H1 (cell line): ENCODE results near the gene CENPO. TPM values are rescaled to one million over a fixed set of nuclear protein-coding genes. Genes with fewer than 3 reads are reported as not detected.
A peak's percentile ranks its signal among the peaks of the same experiment; 100 is the strongest.

Experiments used
- CTCF ChIA-PET: fragments of 300-600 bp; sonication (Branson Sonifier 250); formaldehyde crosslinking; loops from one replicate; lab custom pipeline; 2021; ENCODE audit not compliant: partially characterized antibody; lab: Charles Lee
- POLR2A ChIA-PET: fragments of 300-600 bp; sonication (Branson Sonifier 250); formaldehyde crosslinking; loops from one replicate; lab custom pipeline; 2021; ENCODE audit warnings: inconsistent platforms; ENCODE audit not compliant: partially characterized antibody; lab: Charles Lee
- DNase-seq, 2 experiments: peaks; one replicate each; pipeline versions ENCODE4 v3.0.0 to v3.0.0-alpha.2; 2010 to 2022; ENCODE audit warnings: low spot score in 2 of 2, low read depth in 1 of 2, mixed read lengths in 1 of 2
- FAIRE-seq: peaks from 2 replicates; lab custom pipeline; 2011; peaks lifted over from hg19 to GRCh38; lab: Jason Lieb, UNC
- H2AFZ ChIP-seq: 2 replicates; pipeline ENCODE4 v1.8.1; 2012; ENCODE audit warnings: low read length, inconsistent platforms
- H2AK5ac ChIP-seq: 2 replicates; pipeline ENCODE4 v1.6.1; 2013; ENCODE audit warnings: low read depth, low read length
- H2BK120ac ChIP-seq: replicated peaks from 2 replicates; pipeline ENCODE3; 2013; ENCODE audit warnings: low read depth, low read length, inconsistent platforms
- H2BK12ac ChIP-seq: 2 replicates; pipeline ENCODE4 v1.6.1; 2013; ENCODE audit warnings: low read depth, low read length
- H2BK15ac ChIP-seq: 2 replicates; pipeline ENCODE4 v1.6.1; 2013; ENCODE audit warnings: low read length
- H2BK20ac ChIP-seq: 2 replicates; pipeline ENCODE4 v1.6.1; 2013; ENCODE audit warnings: low read length
- H2BK5ac ChIP-seq: 2 replicates; pipeline ENCODE4 v1.6.1; 2013; ENCODE audit warnings: low read depth, low read length
- H3K14ac ChIP-seq: 2 replicates; pipeline ENCODE4 v1.6.1; 2013; ENCODE audit warnings: inconsistent platforms; ENCODE audit not compliant: insufficient read length
- H3K18ac ChIP-seq: 2 replicates; pipeline ENCODE4 v1.6.1; 2013; ENCODE audit warnings: low read length; ENCODE audit errors: extremely low read depth
- H3K23ac ChIP-seq: 2 replicates; pipeline ENCODE4 v1.6.1; 2013; ENCODE audit warnings: inconsistent platforms; ENCODE audit not compliant: insufficient read length
- H3K23me2 ChIP-seq: 2 replicates; pipeline ENCODE4 v1.6.1; 2013; ENCODE audit warnings: low read depth, low read length
- H3K27ac ChIP-seq: 2 replicates; pipeline ENCODE4 v1.6.1; 2011; ENCODE audit warnings: low read depth, low read length, inconsistent platforms
- H3K27me3 ChIP-seq, 4 experiments: replicated peaks in 1 of 4; 1 replicate in 1 of 4; 2 replicates in 3 of 4; pipeline versions ENCODE4 v1.6.1 to v1.8.1; 2011 to 2013; ENCODE audit warnings: low read length in 3 of 4, mild to moderate bottlenecking in 3 of 4, inconsistent platforms in 2 of 4, mixed read lengths in 2 of 4, moderate library complexity in 1 of 4; ENCODE audit not compliant: control insufficient read depth in 3 of 4, insufficient read depth in 3 of 4; ENCODE audit errors: extremely low read depth in 1 of 4
- H3K36me3 ChIP-seq, 4 experiments: 2 replicates each; pipeline versions ENCODE4 v1.6.1 to v1.8.1; 2011 to 2013; ENCODE audit warnings: mild to moderate bottlenecking in 4 of 4, low read length in 3 of 4, moderate library complexity in 2 of 4, control low read depth in 1 of 4, inconsistent platforms in 1 of 4; ENCODE audit not compliant: insufficient read depth in 4 of 4, control insufficient read depth in 2 of 4
- H3K4ac ChIP-seq: replicated peaks from 2 replicates; pipeline ENCODE3; 2013; ENCODE audit warnings: low read length, low read depth, mixed read lengths, inconsistent platforms; ENCODE audit not compliant: insufficient read length
- H3K4me1 ChIP-seq, 4 experiments: replicated peaks in 1 of 4; 1 replicate in 1 of 4; 2 replicates in 3 of 4; pipeline versions ENCODE4 v1.6.1 to v1.8.1; 2011 to 2013; ENCODE audit warnings: low read length in 3 of 4, inconsistent platforms in 2 of 4, mixed read lengths in 1 of 4; ENCODE audit not compliant: insufficient read depth in 4 of 4, control insufficient read depth in 3 of 4
- H3K4me2 ChIP-seq, 2 experiments: 2 replicates each; pipeline versions ENCODE4 v1.6.1 to v1.8.1; 2011 to 2013; ENCODE audit warnings: low read depth in 2 of 2, low read length in 2 of 2, control low read depth in 1 of 2, inconsistent platforms in 1 of 2, mild to moderate bottlenecking in 1 of 2; ENCODE audit not compliant: insufficient read depth in 1 of 2
- H3K4me3 ChIP-seq, 4 experiments: fragments of 200-600, 300-600 bp in 1 of 4; sonication (generic), shearing (Covaris generic), sonication (Bioruptor Twin) in 1 of 4; 2 replicates each; pipeline versions ENCODE4 v1.5.1 to v1.8.1; 2011 to 2016; ENCODE audit warnings: low read length in 4 of 4, low read depth in 3 of 4, control low read depth in 2 of 4, inconsistent platforms in 2 of 4, mild to moderate bottlenecking in 2 of 4, mixed read lengths in 1 of 4, moderate library complexity in 1 of 4; ENCODE audit not compliant: insufficient read depth in 2 of 4; ENCODE audit errors: extremely low read depth in 1 of 4
- H3K56ac ChIP-seq: replicated peaks from 2 replicates; pipeline ENCODE3; 2013; ENCODE audit warnings: low read depth, mild to moderate bottlenecking, mixed read lengths, low read length, inconsistent platforms; ENCODE audit not compliant: insufficient read length
- H3K79me1 ChIP-seq: 2 replicates; pipeline ENCODE4 v1.6.1; 2013; ENCODE audit warnings: low read depth, low read length, control low read depth
- H3K79me2 ChIP-seq, 2 experiments: 2 replicates each; pipeline versions ENCODE4 v1.6.1 to v1.8.1; 2012 to 2013; ENCODE audit warnings: low read length in 2 of 2, mild to moderate bottlenecking in 2 of 2, inconsistent platforms in 1 of 2; ENCODE audit not compliant: insufficient read depth in 2 of 2, control insufficient read depth in 1 of 2
- H3K9ac ChIP-seq, 4 experiments: replicated peaks in 1 of 4; 1 replicate in 1 of 4; 2 replicates in 3 of 4; pipeline versions ENCODE4 v1.6.1 to v1.8.1; 2011 to 2013; ENCODE audit warnings: low read depth in 3 of 4, low read length in 3 of 4, control low read depth in 2 of 4, mild to moderate bottlenecking in 2 of 4, moderate library complexity in 2 of 4, inconsistent platforms in 1 of 4; ENCODE audit errors: extremely low read depth in 1 of 4
- H3K9me3 ChIP-seq, 2 experiments: 2 replicates each; pipeline versions ENCODE4 v1.6.1 to v1.8.1; 2012 to 2013; ENCODE audit warnings: mild to moderate bottlenecking in 2 of 2, moderate library complexity in 2 of 2, control low read depth in 1 of 2, inconsistent platforms in 1 of 2, low read depth in 1 of 2, low read length in 1 of 2, mixed read lengths in 1 of 2; ENCODE audit not compliant: insufficient read depth in 2 of 2
- H4K20me1 ChIP-seq, 2 experiments: replicated peaks in 1 of 2; 2 replicates each; pipeline versions ENCODE3 to v1.8.1; 2011 to 2013; ENCODE audit warnings: inconsistent platforms in 2 of 2, low read length in 2 of 2, mild to moderate bottlenecking in 1 of 2; ENCODE audit not compliant: insufficient read depth in 2 of 2, control insufficient read depth in 1 of 2
- H4K5ac ChIP-seq: 2 replicates; pipeline ENCODE4 v1.6.1; 2013; ENCODE audit warnings: low read length, low read depth, mixed read lengths, inconsistent platforms; ENCODE audit not compliant: insufficient read length
- H4K8ac ChIP-seq: 2 replicates; pipeline ENCODE4 v1.8.0; 2013; ENCODE audit warnings: mild to moderate bottlenecking, moderate library complexity, low read length, inconsistent platforms; ENCODE audit not compliant: insufficient read depth; ENCODE audit errors: extremely low read depth
- H4K91ac ChIP-seq: replicated peaks from 2 replicates; pipeline ENCODE3; 2013; ENCODE audit warnings: low read length, mixed read lengths, inconsistent platforms; ENCODE audit not compliant: insufficient read length
- BCL11A ChIP-seq, 2 experiments: IDR thresholded peaks; one replicate each; pipeline ENCODE4 v1.6.1; 2011; ENCODE audit warnings: low read depth in 2 of 2, low read length in 2 of 2, mild to moderate bottlenecking in 2 of 2
- BRCA1 ChIP-seq: IDR thresholded peaks from 2 replicates; pipeline ENCODE4 v1.6.1; 2012; ENCODE audit warnings: low read depth, low read length, improper control_type of control experiment
- CHD2 ChIP-seq: IDR thresholded peaks from 2 replicates; pipeline ENCODE4 v1.6.1; 2012; ENCODE audit warnings: low read length, improper control_type of control experiment
- EZH2 ChIP-seq: fragments of 200-600 bp; sonication (generic); IDR thresholded peaks from 2 replicates; pipeline ENCODE4 v1.7.1; 2012; ENCODE audit warnings: low read depth, mild to moderate bottlenecking, moderate library complexity, low read length, inconsistent platforms; ENCODE audit not compliant: severe bottlenecking
- NRF1 ChIP-seq: IDR thresholded peaks from 2 replicates; pipeline ENCODE4 v1.6.1; 2011; ENCODE audit warnings: mild to moderate bottlenecking, low read depth, low read length, improper control_type of control experiment
- POLR2A ChIP-seq, 2 experiments: IDR thresholded peaks; 1 replicate in 1 of 2; 2 replicates in 1 of 2; pipeline ENCODE4 v1.6.1; 2011; ENCODE audit warnings: low read depth in 2 of 2, low read length in 2 of 2, mild to moderate bottlenecking in 2 of 2; ENCODE audit errors: control extremely low read depth in 1 of 2
- RAD21 ChIP-seq, 2 experiments: IDR thresholded peaks in 1 of 2; conservative IDR thresholded peaks in 1 of 2; 2 replicates each; pipeline ENCODE4 v1.6.1; 2011; ENCODE audit warnings: low read depth in 2 of 2, low read length in 2 of 2, improper control_type of control experiment in 1 of 2, inconsistent platforms in 1 of 2, mild to moderate bottlenecking in 1 of 2, moderate library complexity in 1 of 2
- RFX5 ChIP-seq: IDR thresholded peaks from 2 replicates; pipeline ENCODE4 v1.6.1; 2011; ENCODE audit warnings: low read depth, low read length, improper control_type of control experiment, borderline replicate concordance
- TBP ChIP-seq: IDR thresholded peaks from 2 replicates; pipeline ENCODE4 v1.6.1; 2011; ENCODE audit warnings: low read depth, low read length, improper control_type of control experiment
- TEAD4 ChIP-seq: IDR thresholded peaks from 2 replicates; pipeline ENCODE4 v1.6.1; 2012; ENCODE audit warnings: low read depth, low read length, inconsistent platforms, mixed read lengths
- ZNF274 ChIP-seq: IDR thresholded peaks from 2 replicates; pipeline ENCODE4 v1.7.0; 2012; ENCODE audit warnings: low read length, borderline replicate concordance; ENCODE audit errors: extremely low read depth
- WGBS, 2 experiments: shearing (Covaris generic) in 1 of 2; methylation state at CpG; one replicate each; pipeline versions ENCODE4 v1.1.6 to v1.1.7; 2013 to 2015; ENCODE audit warnings: low lambda C conversion rate in 2 of 2, mixed read lengths in 2 of 2, inconsistent platforms in 1 of 2, low coverage in 1 of 2, missing lambda C conversion rate in 1 of 2; ENCODE audit not compliant: insufficient replicate concordance in 2 of 2, insufficient coverage in 1 of 2, insufficient read length in 1 of 2; ENCODE audit errors: extremely low coverage in 1 of 2, missing lambda C conversion rate in 1 of 2; 5-methylcytosine and 5-hydroxymethylcytosine counted together
- polyA plus RNA-seq, 7 experiments: library from polyadenylated mRNA; depleted of rRNA in 3 of 7; stranded (reverse) in 5 of 7; unstranded in 2 of 7; fragments of >200 nt in 5 of 7; fragments of 200-250 nt in 2 of 7; gene quantifications; 1 replicate in 5 of 7; 2 replicates in 1 of 7; 4 replicates in 1 of 7; pipeline versions ENCODE4 v1.2.1 to v1.2.3, GENCODE V29; 2011 to 2013; ENCODE audit warnings: missing spikeins in 2 of 7, mixed read lengths in 2 of 7
- total RNA-seq: library from RNA; stranded (reverse); fragmentation: NEBNext Ultra II Directional; extraction: Animal tissue kit (Norgen Biotek cat#: 25700); gene quantifications from 2 replicates; pipeline ENCODE4 v1.2.1, GENCODE V29; 2021

CENPO gene
- total and polyA plus RNA-seq, 2 of the 8 experiments (the other 6 are each of a cell fraction or from before 2014, with no cell fraction given): 34.4 to 46.3 TPM

GRCh38 chr2:24809316-24810007, 16.2 kb downstream of the CENPO start:
- DNase-seq: peak in 1 of 2 experiments; percentile 13
- Histone ChIP-seq H2BK20ac (no peak overlapping the region), H3K36me3 (peaks cover 0 to 29% (median 16%) of the 10 kb centered on the region in 4 experiments; a peak in 5 of 8 replicates), H3K9me3 (peaks cover 14 to 16% of the 10 kb centered on the region in 2 experiments), H3K4ac (no peak overlapping the region), H4K8ac (no peak overlapping the region), H4K5ac (peak overlapping the region; percentile 21), H3K18ac (no peak overlapping the region), H3K79me1 (peaks cover 9% of the 10 kb centered on the region; the same call in 1 of the 2 replicates), H3K23me2 (no peaks in the 10 kb centered on the region; the same call in 1 of the 2 replicates), H2BK12ac (no peak overlapping the region), H2BK120ac (no peak overlapping the region), H3K4me3 (no peak overlapping the region), H4K91ac (no peak overlapping the region), H3K14ac (no peak overlapping the region), H3K79me2 (peaks cover 4 to 83% of the 10 kb centered on the region in 2 experiments; a peak in 3 of 4 replicates), H3K23ac (no peak overlapping the region), H3K27me3 (no peaks in the 10 kb centered on the region), H3K4me1 (no peaks in the 10 kb centered on the region; a peak in 1 of 7 replicates), H3K27ac (no peak overlapping the region), H3K56ac (no peak overlapping the region), H3K4me2 (no peak overlapping the region), H2AFZ (no peak overlapping the region), H2AK5ac (no peak overlapping the region), H2BK5ac (no peak overlapping the region), H4K20me1 (peaks cover 8 to 10% of the 10 kb centered on the region in 2 experiments), H3K9ac (no peak overlapping the region), H2BK15ac (no peak overlapping the region)
- WGBS, 2 experiments: 96% methylated on average over 4 of the region's 4 CpGs; no CpG with 5 or more reads in 1 of the 2 experiments
- FAIRE-seq: no peak
- POLR2A ChIA-PET: interaction anchor here (0.6 to 1.2 kb wide), 2 partner anchors 10 to 384 kb away, joined by 3 read pairs; no protein-coding TSS in a partner anchor
- CTCF ChIA-PET: interaction anchor here (1.0 kb wide), 2 partner anchors 10 to 18 kb away, joined by 4 read pairs; no protein-coding TSS in a partner anchor
- TF ChIP-seq BCL11A (IDR thresholded peaks at IDR 0.05; ENCODE audit: low read depth in 2 of 2, low read length in 2 of 2) (no peak), RAD21 (IDR thresholded peaks at IDR 0.05 in 1 of 2, conservative IDR thresholded peaks at IDR 0.05 in 1 of 2; ENCODE audit: low read depth in 2 of 2, low read length in 2 of 2) (no peak), POLR2A (IDR thresholded peaks at IDR 0.05; ENCODE audit: control extremely low read depth in 1 of 2, low read depth in 2 of 2, low read length in 2 of 2) (no peak), CHD2 (no peak), TBP (no peak), ZNF274 (no peak), RFX5 (no peak), TEAD4 (no peak), BRCA1 (no peak), NRF1 (no peak), EZH2 (no peak)
